ENCODE data around the gene HLA-DOA.

The HLA-DOA gene

DNA sequence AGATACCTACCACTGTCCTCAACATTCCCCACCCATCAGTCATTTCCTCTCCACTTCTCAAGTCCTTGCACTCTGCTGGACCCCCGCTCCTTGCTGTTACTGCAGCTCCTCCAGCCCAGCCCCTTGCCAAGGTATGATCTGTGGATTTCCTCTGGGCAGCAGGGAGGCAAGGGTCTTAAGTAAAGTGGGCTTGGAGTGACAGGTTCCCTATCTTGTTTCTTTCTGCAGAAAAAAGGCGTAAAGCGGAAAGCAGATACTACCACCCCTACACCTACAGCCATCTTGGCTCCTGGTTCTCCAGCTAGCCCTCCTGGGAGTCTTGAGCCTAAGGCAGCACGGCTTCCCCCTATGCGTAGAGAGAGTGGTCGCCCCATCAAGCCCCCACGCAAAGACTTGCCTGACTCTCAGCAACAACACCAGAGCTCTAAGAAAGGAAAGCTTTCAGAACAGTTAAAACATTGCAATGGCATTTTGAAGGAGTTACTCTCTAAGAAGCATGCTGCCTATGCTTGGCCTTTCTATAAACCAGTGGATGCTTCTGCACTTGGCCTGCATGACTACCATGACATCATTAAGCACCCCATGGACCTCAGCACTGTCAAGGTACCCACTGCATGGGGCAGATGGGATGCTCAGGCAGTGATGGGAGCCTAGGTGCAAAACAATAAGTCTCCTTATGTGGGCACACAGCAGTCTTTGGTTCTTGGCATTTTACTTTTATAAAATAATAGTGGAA, 32.9 kb downstream of the HLA-DOA start:
- ATAC-seq, result no peak

DNA sequence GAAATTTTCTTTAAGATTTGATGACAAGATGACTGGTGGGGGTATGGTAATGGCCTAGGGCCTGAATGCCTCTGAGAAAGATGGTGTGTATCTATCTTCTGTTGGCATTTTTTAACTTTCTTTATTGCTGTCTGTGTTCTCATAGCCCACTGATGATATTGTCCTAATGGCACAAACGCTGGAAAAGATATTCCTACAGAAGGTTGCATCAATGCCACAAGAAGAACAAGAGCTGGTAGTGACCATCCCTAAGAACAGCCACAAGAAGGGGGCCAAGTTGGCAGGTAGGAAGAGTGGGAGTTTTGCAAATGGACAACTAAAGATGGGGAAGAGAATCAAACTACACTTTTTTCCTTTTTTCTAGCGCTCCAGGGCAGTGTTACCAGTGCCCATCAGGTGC, 33.5 kb downstream of the HLA-DOA start:
- TF ChIP-seq RARB (CRISPR knock-in tag; IDR thresholded peaks at IDR 0.05) (no peak), ZNF8 (CRISPR knock-in tag; IDR thresholded peaks at IDR 0.05) (no peak), BACH2 (CRISPR knock-in tag; IDR thresholded peaks at IDR 0.05; ENCODE audit: borderline replicate concordance) (no peak), ZFP30 (CRISPR knock-in tag; IDR thresholded peaks at IDR 0.05) (no peak), ZFP3 (CRISPR knock-in tag; IDR thresholded peaks at IDR 0.05) (no peak), ZNF565 (CRISPR knock-in tag; conservative IDR thresholded peaks at IDR 0.05; ENCODE audit: low read depth) (no peak), ISL1 (CRISPR knock-in tag; IDR thresholded peaks at IDR 0.05) (no peak), CSDC2 (CRISPR knock-in tag; IDR thresholded peaks at IDR 0.05) (no peak), ARNTL (CRISPR knock-in tag; IDR thresholded peaks at IDR 0.05; ENCODE audit: borderline replicate concordance, low read depth) (no peak), SNAI2 (CRISPR knock-in tag; IDR thresholded peaks at IDR 0.05) (no peak), PPARA (CRISPR knock-in tag; IDR thresholded peaks at IDR 0.05; ENCODE audit: borderline replicate concordance) (no peak), ZC3H10 (CRISPR knock-in tag; IDR thresholded peaks at IDR 0.05) (no peak), ZNF70 (CRISPR knock-in tag; IDR thresholded peaks at IDR 0.05) (no peak)
- TF ChIP-seq, protein P1, sequence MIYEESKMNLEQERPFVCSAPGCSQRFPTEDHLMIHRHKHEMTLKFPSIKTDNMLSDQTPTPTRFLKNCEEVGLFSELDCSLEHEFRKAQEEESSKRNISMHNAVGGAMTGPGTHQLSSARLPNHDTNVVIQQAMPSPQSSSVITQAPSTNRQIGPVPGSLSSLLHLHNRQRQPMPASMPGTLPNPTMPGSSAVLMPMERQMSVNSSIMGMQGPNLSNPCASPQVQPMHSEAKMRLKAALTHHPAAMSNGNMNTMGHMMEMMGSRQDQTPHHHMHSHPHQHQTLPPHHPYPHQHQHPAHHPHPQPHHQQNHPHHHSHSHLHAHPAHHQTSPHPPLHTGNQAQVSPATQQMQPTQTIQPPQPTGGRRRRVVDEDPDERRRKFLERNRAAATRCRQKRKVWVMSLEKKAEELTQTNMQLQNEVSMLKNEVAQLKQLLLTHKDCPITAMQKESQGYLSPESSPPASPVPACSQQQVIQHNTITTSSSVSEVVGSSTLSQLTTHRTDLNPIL (CRISPR knock-in tag; IDR thresholded peaks at IDR 0.05; ENCODE audit: low read depth), result no peak
- TF ChIP-seq, protein P2, sequence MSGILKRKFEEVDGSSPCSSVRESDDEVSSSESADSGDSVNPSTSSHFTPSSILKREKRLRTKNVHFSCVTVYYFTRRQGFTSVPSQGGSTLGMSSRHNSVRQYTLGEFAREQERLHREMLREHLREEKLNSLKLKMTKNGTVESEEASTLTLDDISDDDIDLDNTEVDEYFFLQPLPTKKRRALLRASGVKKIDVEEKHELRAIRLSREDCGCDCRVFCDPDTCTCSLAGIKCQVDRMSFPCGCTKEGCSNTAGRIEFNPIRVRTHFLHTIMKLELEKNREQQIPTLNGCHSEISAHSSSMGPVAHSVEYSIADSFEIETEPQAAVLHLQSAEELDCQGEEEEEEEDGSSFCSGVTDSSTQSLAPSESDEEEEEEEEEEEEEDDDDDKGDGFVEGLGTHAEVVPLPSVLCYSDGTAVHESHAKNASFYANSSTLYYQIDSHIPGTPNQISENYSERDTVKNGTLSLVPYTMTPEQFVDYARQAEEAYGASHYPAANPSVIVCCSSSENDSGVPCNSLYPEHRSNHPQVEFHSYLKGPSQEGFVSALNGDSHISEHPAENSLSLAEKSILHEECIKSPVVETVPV (CRISPR knock-in tag; IDR thresholded peaks at IDR 0.05), result no peak
- TF ChIP-seq, protein P3, sequence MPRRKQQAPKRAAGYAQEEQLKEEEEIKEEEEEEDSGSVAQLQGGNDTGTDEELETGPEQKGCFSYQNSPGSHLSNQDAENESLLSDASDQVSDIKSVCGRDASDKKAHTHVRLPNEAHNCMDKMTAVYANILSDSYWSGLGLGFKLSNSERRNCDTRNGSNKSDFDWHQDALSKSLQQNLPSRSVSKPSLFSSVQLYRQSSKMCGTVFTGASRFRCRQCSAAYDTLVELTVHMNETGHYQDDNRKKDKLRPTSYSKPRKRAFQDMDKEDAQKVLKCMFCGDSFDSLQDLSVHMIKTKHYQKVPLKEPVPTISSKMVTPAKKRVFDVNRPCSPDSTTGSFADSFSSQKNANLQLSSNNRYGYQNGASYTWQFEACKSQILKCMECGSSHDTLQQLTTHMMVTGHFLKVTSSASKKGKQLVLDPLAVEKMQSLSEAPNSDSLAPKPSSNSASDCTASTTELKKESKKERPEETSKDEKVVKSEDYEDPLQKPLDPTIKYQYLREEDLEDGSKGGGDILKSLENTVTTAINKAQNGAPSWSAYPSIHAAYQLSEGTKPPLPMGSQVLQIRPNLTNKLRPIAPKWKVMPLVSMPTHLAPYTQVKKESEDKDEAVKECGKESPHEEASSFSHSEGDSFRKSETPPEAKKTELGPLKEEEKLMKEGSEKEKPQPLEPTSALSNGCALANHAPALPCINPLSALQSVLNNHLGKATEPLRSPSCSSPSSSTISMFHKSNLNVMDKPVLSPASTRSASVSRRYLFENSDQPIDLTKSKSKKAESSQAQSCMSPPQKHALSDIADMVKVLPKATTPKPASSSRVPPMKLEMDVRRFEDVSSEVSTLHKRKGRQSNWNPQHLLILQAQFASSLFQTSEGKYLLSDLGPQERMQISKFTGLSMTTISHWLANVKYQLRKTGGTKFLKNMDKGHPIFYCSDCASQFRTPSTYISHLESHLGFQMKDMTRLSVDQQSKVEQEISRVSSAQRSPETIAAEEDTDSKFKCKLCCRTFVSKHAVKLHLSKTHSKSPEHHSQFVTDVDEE (CRISPR knock-in tag; IDR thresholded peaks at IDR 0.05), result no peak
- TF ChIP-seq, protein P4, sequence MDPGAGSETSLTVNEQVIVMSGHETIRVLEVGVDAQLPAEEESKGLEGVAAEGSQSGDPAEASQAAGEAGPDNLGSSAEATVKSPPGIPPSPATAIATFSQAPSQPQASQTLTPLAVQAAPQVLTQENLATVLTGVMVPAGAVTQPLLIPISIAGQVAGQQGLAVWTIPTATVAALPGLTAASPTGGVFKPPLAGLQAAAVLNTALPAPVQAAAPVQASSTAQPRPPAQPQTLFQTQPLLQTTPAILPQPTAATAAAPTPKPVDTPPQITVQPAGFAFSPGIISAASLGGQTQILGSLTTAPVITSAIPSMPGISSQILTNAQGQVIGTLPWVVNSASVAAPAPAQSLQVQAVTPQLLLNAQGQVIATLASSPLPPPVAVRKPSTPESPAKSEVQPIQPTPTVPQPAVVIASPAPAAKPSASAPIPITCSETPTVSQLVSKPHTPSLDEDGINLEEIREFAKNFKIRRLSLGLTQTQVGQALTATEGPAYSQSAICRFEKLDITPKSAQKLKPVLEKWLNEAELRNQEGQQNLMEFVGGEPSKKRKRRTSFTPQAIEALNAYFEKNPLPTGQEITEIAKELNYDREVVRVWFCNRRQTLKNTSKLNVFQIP (CRISPR knock-in tag; IDR thresholded peaks at IDR 0.05; ENCODE audit: borderline replicate concordance, low read depth), result no peak
- no peak for ATAC-seq

More for the DNA sequence above, 32.9 kb downstream of the HLA-DOA start:
- TF ChIP-seq, protein P1 (CRISPR knock-in tag; IDR thresholded peaks at IDR 0.05; ENCODE audit: low read depth), result no peak
- TF ChIP-seq ZC3H10 (CRISPR knock-in tag; IDR thresholded peaks at IDR 0.05), result no peak
- TF ChIP-seq, protein P2 (CRISPR knock-in tag; IDR thresholded peaks at IDR 0.05), result no peak
- no peak for TF ChIP-seq SNAI2 (CRISPR knock-in tag; IDR thresholded peaks at IDR 0.05)

DNA sequence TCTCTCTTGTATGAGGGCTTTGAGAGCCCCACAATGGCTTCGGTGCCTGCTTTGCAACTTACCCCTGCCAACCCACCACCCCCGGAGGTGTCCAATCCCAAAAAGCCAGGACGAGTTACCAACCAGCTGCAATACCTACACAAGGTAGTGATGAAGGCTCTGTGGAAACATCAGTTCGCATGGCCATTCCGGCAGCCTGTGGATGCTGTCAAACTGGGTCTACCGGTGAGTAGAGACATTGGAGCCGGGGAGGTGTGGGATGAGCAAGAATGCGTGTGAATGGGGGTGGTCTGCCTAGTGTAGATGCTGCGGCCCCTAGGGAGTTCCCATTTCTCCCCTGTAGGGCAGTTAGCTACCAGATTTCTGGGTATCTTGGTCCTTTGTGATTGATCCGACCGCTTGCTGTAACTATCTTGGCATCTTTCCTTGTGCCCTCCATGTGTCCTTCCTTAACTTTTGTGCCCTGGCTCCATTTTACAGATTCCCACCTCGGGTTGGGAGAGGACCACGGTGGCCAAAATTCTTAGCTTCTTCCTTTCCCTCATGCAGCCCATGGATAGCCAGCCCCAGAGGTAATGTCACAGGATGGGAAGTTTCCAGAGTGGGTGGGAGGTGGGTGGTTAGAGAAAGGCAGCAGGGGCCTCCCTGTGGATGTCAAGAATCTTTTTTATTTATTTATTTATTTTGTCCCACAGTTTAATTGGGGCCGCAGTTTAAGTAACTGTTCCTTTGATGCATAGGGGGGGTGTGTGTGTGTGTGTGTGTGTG, 34.7 kb downstream of the HLA-DOA start:
- ATAC-seq, result no peak
- TF ChIP-seq ZFP3 (CRISPR knock-in tag; IDR thresholded peaks at IDR 0.05) (no peak), ISL1 (CRISPR knock-in tag; IDR thresholded peaks at IDR 0.05) (no peak), ESRRG (CRISPR knock-in tag; IDR thresholded peaks at IDR 0.05) (no peak), OSR1 (CRISPR knock-in tag; IDR thresholded peaks at IDR 0.05) (no peak), ZFP30 (CRISPR knock-in tag; IDR thresholded peaks at IDR 0.05) (no peak), TCF4 (CRISPR knock-in tag; IDR thresholded peaks at IDR 0.05; ENCODE audit: borderline replicate concordance) (no peak), CSDC2 (CRISPR knock-in tag; IDR thresholded peaks at IDR 0.05) (no peak), GLIS3 (CRISPR knock-in tag; IDR thresholded peaks at IDR 0.05) (no peak), RARB (CRISPR knock-in tag; IDR thresholded peaks at IDR 0.05) (no peak), SNAI2 (CRISPR knock-in tag; IDR thresholded peaks at IDR 0.05) (no peak), BACH2 (CRISPR knock-in tag; IDR thresholded peaks at IDR 0.05; ENCODE audit: borderline replicate concordance) (no peak)
- TF ChIP-seq, protein P5, sequence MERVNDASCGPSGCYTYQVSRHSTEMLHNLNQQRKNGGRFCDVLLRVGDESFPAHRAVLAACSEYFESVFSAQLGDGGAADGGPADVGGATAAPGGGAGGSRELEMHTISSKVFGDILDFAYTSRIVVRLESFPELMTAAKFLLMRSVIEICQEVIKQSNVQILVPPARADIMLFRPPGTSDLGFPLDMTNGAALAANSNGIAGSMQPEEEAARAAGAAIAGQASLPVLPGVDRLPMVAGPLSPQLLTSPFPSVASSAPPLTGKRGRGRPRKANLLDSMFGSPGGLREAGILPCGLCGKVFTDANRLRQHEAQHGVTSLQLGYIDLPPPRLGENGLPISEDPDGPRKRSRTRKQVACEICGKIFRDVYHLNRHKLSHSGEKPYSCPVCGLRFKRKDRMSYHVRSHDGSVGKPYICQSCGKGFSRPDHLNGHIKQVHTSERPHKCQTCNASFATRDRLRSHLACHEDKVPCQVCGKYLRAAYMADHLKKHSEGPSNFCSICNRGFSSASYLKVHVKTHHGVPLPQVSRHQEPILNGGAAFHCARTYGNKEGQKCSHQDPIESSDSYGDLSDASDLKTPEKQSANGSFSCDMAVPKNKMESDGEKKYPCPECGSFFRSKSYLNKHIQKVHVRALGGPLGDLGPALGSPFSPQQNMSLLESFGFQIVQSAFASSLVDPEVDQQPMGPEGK (CRISPR knock-in tag; IDR thresholded peaks at IDR 0.05; ENCODE audit: borderline replicate concordance), result no peak
- TF ChIP-seq, protein P1 (CRISPR knock-in tag; IDR thresholded peaks at IDR 0.05; ENCODE audit: low read depth), result no peak

Measured in SK-N-SH treated with all-trans-retinoic acid at 6 μM for 48 hours (cell line).